ENCODE measurements around the gene BMP8B.

BMP8B gene

DNA sequence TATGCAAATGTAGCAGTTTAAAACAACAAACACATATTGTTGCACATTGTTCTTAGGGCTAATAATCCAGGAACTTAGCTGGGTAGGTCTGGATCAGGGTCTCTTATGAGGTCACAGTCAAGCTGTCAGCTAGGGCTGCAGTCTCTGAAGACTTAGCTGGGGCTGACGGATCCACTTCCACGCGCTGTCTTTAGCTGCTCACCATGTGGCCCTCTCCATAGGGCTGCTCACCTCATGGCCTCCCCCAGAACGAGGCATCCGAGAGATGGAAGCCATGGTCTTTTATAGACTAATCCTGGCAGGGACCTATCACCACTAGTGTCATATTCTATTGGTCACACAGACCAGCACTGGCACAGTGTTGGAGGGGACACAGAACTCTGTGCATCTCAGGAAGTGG lies 8.8 kb downstream of the BMP8B start:
- TF ChIP-seq CREB1 (IDR thresholded peaks at IDR 0.05; ENCODE audit: low read depth) (no peak), FOXM1 (IDR thresholded peaks at IDR 0.05; ENCODE audit: borderline replicate concordance, low read depth) (no peak)

DNA sequence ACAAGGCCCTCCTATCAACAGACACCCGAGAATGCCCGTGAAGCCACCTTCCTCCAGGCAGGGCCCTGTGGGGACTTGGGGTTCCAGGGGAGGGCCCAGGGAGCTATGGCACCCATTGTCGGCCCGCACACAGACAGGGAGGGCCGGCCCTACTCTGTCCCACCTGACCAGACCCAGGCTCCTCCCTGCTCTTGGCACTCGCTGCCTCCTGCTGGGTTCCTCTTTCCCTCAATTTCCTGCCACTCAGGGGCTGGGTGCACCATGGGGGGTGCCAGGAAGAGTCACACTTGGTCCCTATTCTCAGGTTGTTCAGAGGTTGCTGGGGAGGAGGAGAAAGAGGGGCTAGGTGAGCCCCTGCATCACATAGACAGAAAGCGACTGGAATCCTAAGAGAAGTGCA lies 9.5 kb downstream of the BMP8B start:
- TF ChIP-seq TAF1 (IDR thresholded peaks at IDR 0.05; ENCODE audit: low read depth) (no peak), YY1 (IDR thresholded peaks at IDR 0.05; ENCODE audit: low read depth) (no peak), ZBTB7A (IDR thresholded peaks at IDR 0.05; ENCODE audit: low read depth) (no peak), NFIC (IDR thresholded peaks at IDR 0.05) (no peak), TCF12 (IDR thresholded peaks at IDR 0.05; ENCODE audit: low read depth) (no peak), TEAD4 (IDR thresholded peaks at IDR 0.05) (no peak), RAD21 (IDR thresholded peaks at IDR 0.05; ENCODE audit: low read depth) (no peak), EP300 (IDR thresholded peaks at IDR 0.05; ENCODE audit: borderline replicate concordance) (no peak), FOXM1 (IDR thresholded peaks at IDR 0.05; ENCODE audit: borderline replicate concordance, low read depth) (no peak), CREB1 (IDR thresholded peaks at IDR 0.05; ENCODE audit: low read depth) (no peak)
- TF ChIP-seq, protein P1, sequence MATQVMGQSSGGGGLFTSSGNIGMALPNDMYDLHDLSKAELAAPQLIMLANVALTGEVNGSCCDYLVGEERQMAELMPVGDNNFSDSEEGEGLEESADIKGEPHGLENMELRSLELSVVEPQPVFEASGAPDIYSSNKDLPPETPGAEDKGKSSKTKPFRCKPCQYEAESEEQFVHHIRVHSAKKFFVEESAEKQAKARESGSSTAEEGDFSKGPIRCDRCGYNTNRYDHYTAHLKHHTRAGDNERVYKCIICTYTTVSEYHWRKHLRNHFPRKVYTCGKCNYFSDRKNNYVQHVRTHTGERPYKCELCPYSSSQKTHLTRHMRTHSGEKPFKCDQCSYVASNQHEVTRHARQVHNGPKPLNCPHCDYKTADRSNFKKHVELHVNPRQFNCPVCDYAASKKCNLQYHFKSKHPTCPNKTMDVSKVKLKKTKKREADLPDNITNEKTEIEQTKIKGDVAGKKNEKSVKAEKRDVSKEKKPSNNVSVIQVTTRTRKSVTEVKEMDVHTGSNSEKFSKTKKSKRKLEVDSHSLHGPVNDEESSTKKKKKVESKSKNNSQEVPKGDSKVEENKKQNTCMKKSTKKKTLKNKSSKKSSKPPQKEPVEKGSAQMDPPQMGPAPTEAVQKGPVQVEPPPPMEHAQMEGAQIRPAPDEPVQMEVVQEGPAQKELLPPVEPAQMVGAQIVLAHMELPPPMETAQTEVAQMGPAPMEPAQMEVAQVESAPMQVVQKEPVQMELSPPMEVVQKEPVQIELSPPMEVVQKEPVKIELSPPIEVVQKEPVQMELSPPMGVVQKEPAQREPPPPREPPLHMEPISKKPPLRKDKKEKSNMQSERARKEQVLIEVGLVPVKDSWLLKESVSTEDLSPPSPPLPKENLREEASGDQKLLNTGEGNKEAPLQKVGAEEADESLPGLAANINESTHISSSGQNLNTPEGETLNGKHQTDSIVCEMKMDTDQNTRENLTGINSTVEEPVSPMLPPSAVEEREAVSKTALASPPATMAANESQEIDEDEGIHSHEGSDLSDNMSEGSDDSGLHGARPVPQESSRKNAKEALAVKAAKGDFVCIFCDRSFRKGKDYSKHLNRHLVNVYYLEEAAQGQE (IDR thresholded peaks at IDR 0.05; ENCODE audit: low read depth), result no peak
- TF ChIP-seq, protein P2, sequence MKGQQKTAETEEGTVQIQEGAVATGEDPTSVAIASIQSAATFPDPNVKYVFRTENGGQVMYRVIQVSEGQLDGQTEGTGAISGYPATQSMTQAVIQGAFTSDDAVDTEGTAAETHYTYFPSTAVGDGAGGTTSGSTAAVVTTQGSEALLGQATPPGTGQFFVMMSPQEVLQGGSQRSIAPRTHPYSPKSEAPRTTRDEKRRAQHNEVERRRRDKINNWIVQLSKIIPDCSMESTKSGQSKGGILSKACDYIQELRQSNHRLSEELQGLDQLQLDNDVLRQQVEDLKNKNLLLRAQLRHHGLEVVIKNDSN (IDR thresholded peaks at IDR 0.05), result no peak

- TF ChIP-seq ZBTB7A (IDR thresholded peaks at IDR 0.05; ENCODE audit: low read depth) (no peak), TAF1 (IDR thresholded peaks at IDR 0.05; ENCODE audit: low read depth) (no peak), CEBPB (IDR thresholded peaks at IDR 0.05) (no peak), NFIC (IDR thresholded peaks at IDR 0.05) (no peak), RAD21 (IDR thresholded peaks at IDR 0.05; ENCODE audit: low read depth) (no peak), EP300 (IDR thresholded peaks at IDR 0.05; ENCODE audit: borderline replicate concordance) (no peak), YY1 (IDR thresholded peaks at IDR 0.05; ENCODE audit: low read depth) (no peak), EGR1 (IDR thresholded peaks at IDR 0.05) (no peak), TCF12 (IDR thresholded peaks at IDR 0.05; ENCODE audit: low read depth) (no peak), TEAD4 (IDR thresholded peaks at IDR 0.05) (no peak)
- TF ChIP-seq, protein P3, sequence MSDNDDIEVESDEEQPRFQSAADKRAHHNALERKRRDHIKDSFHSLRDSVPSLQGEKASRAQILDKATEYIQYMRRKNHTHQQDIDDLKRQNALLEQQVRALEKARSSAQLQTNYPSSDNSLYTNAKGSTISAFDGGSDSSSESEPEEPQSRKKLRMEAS (IDR thresholded peaks at IDR 0.05), result no peak
- TF ChIP-seq, protein P1 (IDR thresholded peaks at IDR 0.05; ENCODE audit: low read depth), result no peak
These were observed 11.4 kb downstream of the BMP8B start for GRCh38 chr1:39777306-39777705.

DNA sequence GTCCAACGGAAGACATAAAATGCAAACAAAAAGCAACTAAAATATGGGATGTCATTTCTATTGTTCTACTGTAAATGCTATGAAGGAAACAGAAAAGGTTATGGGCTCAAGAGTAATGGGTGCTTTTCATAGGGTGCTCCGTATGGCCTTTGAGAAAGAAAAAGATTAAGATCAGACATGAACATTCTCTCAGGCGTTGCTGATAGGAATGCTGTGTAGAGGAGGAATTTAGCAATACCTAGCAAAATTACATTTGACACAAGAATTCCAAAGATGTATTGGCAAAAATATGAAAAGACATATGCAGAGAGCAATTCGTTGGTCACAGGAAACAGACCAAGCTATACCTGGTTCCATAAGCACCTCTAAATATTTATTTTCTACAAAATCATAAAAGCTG lies 11.8 kb downstream of the BMP8B start:
- TF ChIP-seq CREB1 (IDR thresholded peaks at IDR 0.05; ENCODE audit: low read depth), result no peak
- TF ChIP-seq FOXM1 (IDR thresholded peaks at IDR 0.05; ENCODE audit: borderline replicate concordance, low read depth), result no peak
- no peak for TF ChIP-seq YY1 (IDR thresholded peaks at IDR 0.05; ENCODE audit: low read depth)
- no peak for TF ChIP-seq RAD21 (IDR thresholded peaks at IDR 0.05; ENCODE audit: low read depth)
- TF ChIP-seq EP300 (IDR thresholded peaks at IDR 0.05; ENCODE audit: borderline replicate concordance), result no peak
- TF ChIP-seq TAF1 (IDR thresholded peaks at IDR 0.05; ENCODE audit: low read depth), result no peak
- TF ChIP-seq EGR1 (IDR thresholded peaks at IDR 0.05), result no peak
- no peak for TF ChIP-seq TEAD4 (IDR thresholded peaks at IDR 0.05)
- TF ChIP-seq ZBTB7A (IDR thresholded peaks at IDR 0.05; ENCODE audit: low read depth), result no peak
- TF ChIP-seq TCF12 (IDR thresholded peaks at IDR 0.05; ENCODE audit: low read depth), result no peak

GRCh38 chr1:39776400-39776713 lies 12.3 kb downstream of the BMP8B start:
- TF ChIP-seq, protein P3 (IDR thresholded peaks at IDR 0.05), result no peak
- TF ChIP-seq YY1 (IDR thresholded peaks at IDR 0.05; ENCODE audit: low read depth), result no peak
- TF ChIP-seq ZBTB7A (IDR thresholded peaks at IDR 0.05; ENCODE audit: low read depth), result no peak
- no peak for TF ChIP-seq EGR1 (IDR thresholded peaks at IDR 0.05)
- TF ChIP-seq, protein P1 (IDR thresholded peaks at IDR 0.05; ENCODE audit: low read depth), result no peak
- no peak for TF ChIP-seq TEAD4 (IDR thresholded peaks at IDR 0.05)
- TF ChIP-seq, protein P2 (IDR thresholded peaks at IDR 0.05), result no peak
- TF ChIP-seq CREB1 (IDR thresholded peaks at IDR 0.05; ENCODE audit: low read depth), result no peak
- TF ChIP-seq TAF1 (IDR thresholded peaks at IDR 0.05; ENCODE audit: low read depth), result no peak
- TF ChIP-seq EP300 (IDR thresholded peaks at IDR 0.05; ENCODE audit: borderline replicate concordance), result no peak
